ENCODE results near the gene GSTP1.

DNA sequence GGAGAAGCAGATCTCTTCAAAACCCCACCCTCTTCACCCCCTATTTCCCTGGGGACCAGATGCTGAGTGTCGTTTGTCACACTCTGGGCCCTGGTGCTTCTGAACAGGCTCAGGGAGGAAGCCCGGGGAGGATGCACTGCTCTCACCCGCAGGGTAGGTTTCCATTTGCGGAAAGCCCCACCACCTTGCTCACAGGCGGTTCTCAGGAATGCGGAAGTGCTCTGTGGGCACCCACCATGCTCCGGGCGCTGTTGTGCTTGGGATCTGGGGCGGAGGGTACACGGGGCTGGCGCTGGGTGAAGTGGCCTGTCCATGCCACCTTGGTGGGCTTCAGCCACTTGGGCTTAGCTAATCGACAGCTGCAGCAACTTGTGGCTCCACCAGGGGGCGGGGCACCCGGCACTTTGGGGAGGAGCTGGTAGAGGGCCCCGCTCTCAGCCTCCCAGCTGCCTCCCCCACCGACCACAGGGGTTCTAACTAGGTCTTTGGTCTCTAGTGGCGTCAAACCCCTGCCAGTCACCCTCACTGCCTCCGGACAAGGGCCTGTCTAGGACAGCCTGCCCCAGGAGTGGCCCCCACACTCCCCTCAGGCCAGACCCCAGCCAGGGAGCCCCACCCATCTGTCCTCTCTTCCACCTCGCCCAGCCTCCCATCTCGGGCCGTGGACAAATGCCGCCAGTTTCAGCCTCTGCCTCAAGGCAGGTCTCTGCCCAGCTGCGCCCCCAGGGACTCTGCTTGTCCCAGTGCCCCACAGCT is 30.5 kb downstream of the GSTP1 start:
- TF ChIP-seq SNIP1 (IDR thresholded peaks at IDR 0.05; ENCODE audit: low read depth) (no peak), HMG20B (CRISPR knock-in tag; IDR thresholded peaks at IDR 0.05) (no peak)
